ENCODE results near the gene RASEF.

DNA sequence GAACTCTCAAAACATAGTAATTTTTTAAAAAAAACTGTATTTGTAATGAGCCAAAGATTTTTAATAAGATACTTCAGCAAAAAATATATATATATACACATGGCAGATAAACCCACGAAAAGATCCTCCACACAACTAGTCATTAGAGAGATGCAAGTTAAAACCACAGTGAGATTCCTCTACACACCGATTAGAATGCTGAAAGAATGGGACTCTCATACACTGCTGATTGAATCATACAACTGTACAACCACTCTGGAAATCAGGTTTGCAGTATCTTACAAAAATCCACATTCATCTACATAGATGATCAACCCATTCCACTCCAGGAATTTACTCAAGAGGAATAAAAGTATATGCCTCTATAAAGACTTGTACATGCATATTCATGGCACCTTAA is 43.7 kb downstream of the RASEF start:
- TF ChIP-seq, protein P1, sequence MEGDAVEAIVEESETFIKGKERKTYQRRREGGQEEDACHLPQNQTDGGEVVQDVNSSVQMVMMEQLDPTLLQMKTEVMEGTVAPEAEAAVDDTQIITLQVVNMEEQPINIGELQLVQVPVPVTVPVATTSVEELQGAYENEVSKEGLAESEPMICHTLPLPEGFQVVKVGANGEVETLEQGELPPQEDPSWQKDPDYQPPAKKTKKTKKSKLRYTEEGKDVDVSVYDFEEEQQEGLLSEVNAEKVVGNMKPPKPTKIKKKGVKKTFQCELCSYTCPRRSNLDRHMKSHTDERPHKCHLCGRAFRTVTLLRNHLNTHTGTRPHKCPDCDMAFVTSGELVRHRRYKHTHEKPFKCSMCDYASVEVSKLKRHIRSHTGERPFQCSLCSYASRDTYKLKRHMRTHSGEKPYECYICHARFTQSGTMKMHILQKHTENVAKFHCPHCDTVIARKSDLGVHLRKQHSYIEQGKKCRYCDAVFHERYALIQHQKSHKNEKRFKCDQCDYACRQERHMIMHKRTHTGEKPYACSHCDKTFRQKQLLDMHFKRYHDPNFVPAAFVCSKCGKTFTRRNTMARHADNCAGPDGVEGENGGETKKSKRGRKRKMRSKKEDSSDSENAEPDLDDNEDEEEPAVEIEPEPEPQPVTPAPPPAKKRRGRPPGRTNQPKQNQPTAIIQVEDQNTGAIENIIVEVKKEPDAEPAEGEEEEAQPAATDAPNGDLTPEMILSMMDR (IDR thresholded peaks at IDR 0.05; ENCODE audit: extremely low read depth in 1 of 2, insufficient read depth in 1 of 2, low read depth in 1 of 2, low read length in 2 of 2): no peak
- no peak for TF ChIP-seq POLR2A (IDR thresholded peaks at IDR 0.05; ENCODE audit: low read depth, low read length)
- no peak for TF ChIP-seq POLR2AphosphoS5 (IDR thresholded peaks at IDR 0.05; ENCODE audit: insufficient read depth, low read depth, low read length)
- TF ChIP-seq MYC (IDR thresholded peaks at IDR 0.05; ENCODE audit: low read depth, low read length): no peak
- no peak for TF ChIP-seq JUN (IDR thresholded peaks at IDR 0.05; ENCODE audit: borderline replicate concordance, insufficient read depth, insufficient read length, low read depth)
